Kasumi-1 (cell line): ENCODE measurements around the gene SCN8A.
"Not testable (repeated sequence)": the region's sequence is repeated elsewhere in the genome, so short reads cannot be mapped to it uniquely, and the experiment has no call there.

Experiments used
- DNase-seq, 2 experiments: peaks; one replicate each; lab custom pipeline; 2025; lab: John Stamatoyannopoulos, UW

The SCN8A gene

GRCh38 chr12:51625370-51625769 lies 34.3 kb downstream of the SCN8A start:
- no peak for DNase-seq

- no peak for DNase-seq
These were observed 35.1 kb downstream of the SCN8A start for GRCh38 chr12:51626115-51626514.

- DNase-seq: no peak
These were observed 35.6 kb downstream of the SCN8A start for GRCh38 chr12:51626629-51627028.

GRCh38 chr12:51630256-51630880 lies 39.3 kb downstream of the SCN8A start:
- DNase-seq: no peak

GRCh38 chr12:51630986-51631385 lies 40.0 kb downstream of the SCN8A start:
- DNase-seq: no peak

- no peak for DNase-seq
These were observed 40.6 kb downstream of the SCN8A start for GRCh38 chr12:51631591-51631990.

GRCh38 chr12:51632623-51633022 lies 41.6 kb downstream of the SCN8A start:
- DNase-seq: no peak

- DNase-seq: no peak
These were observed 44.3 kb downstream of the SCN8A start for GRCh38 chr12:51635346-51635745.

GRCh38 chr12:51636581-51636980 lies 45.5 kb downstream of the SCN8A start:
- no peak for DNase-seq

- DNase-seq: no peak
These were observed 46.0 kb downstream of the SCN8A start for GRCh38 chr12:51636986-51637385.

- DNase-seq: no peak
These were observed 48.3 kb downstream of the SCN8A start for GRCh38 chr12:51639361-51639760.

GRCh38 chr12:51642286-51642685 lies 51.3 kb downstream of the SCN8A start:
- no peak for DNase-seq

- no peak for DNase-seq
These were observed 52.9 kb downstream of the SCN8A start for GRCh38 chr12:51643951-51644350.

- not testable (repeated sequence) for DNase-seq
These were observed 53.7 kb downstream of the SCN8A start for GRCh38 chr12:51644691-51645090.

- no peak for DNase-seq
These were observed 54.9 kb downstream of the SCN8A start for GRCh38 chr12:51645961-51646360.

- DNase-seq: no peak
These were observed 56.6 kb downstream of the SCN8A start for GRCh38 chr12:51647647-51648046.

- no peak for DNase-seq
These were observed 62.4 kb downstream of the SCN8A start for GRCh38 chr12:51653431-51653830.

- DNase-seq: no peak
These were observed 70.2 kb downstream of the SCN8A start for GRCh38 chr12:51661199-51661598.

GRCh38 chr12:51661836-51662235 lies 70.8 kb downstream of the SCN8A start:
- no peak for DNase-seq

- DNase-seq: no peak
These were observed 71.7 kb downstream of the SCN8A start for GRCh38 chr12:51662728-51663154.

GRCh38 chr12:51663390-51663789 lies 72.4 kb downstream of the SCN8A start:
- DNase-seq: no peak

- DNase-seq: no peak
These were observed 75.7 kb downstream of the SCN8A start for GRCh38 chr12:51666696-51667095.

- no peak for DNase-seq
These were observed 76.2 kb downstream of the SCN8A start for GRCh38 chr12:51667269-51667668.

GRCh38 chr12:51669271-51669670 lies 78.2 kb downstream of the SCN8A start:
- DNase-seq: peak in 1 of 2 experiments; percentile 2
